B cell (primary cell): ENCODE data around the gene PAX6. TPM values are rescaled to one million over a fixed set of nuclear protein-coding genes. Genes with fewer than 3 reads are reported as not detected.

Experiments
- ATAC-seq: fragments of 200-7000 bp; cut with Tn5 transposase; one replicate; pipeline ENCODE4 v1.10.0; 2021; ENCODE audit warnings: low read depth, mild to moderate bottlenecking, moderate number of reproducible peaks, moderate library complexity
- CTCF ChIA-PET: fragments of 350-600 bp; sonication (Branson Sonifier 250); formaldehyde crosslinking; loops from one replicate; lab custom pipeline; 2021; ENCODE audit warnings: antibody characterized with exemption, inconsistent platforms; lab: Charles Lee
- POLR2A ChIA-PET: fragments of 350-600 bp; sonication (Branson Sonifier 250); formaldehyde crosslinking; loops from one replicate; lab custom pipeline; 2021; ENCODE audit warnings: antibody characterized with exemption; lab: Charles Lee
- DNase-seq: peaks from one replicate; pipeline ENCODE4 v3.0.0; 2013
- H2AFZ ChIP-seq: 2 replicates; pipeline ENCODE4 v1.6.1; 2012; ENCODE audit warnings: mild to moderate bottlenecking, low read depth, low read length; ENCODE audit not compliant: insufficient read depth, poor library complexity, severe bottlenecking
- H3K27ac ChIP-seq, 2 donors: 1 replicate in 1 of 2; 2 replicates in 1 of 2; pipeline ENCODE4 v1.5.1; 2012 to 2013; ENCODE audit warnings: low read length in 2 of 2, mild to moderate bottlenecking in 2 of 2, moderate library complexity in 1 of 2
- H3K27me3 ChIP-seq, 4 experiments: fragments of 200-600 bp in 1 of 4; sonication (generic) in 1 of 4; replicated peaks in 1 of 4; 1 replicate in 2 of 4; 2 replicates in 2 of 4; pipeline versions ENCODE4 v1.6.1 to v1.7.0; 2013 to 2016; ENCODE audit warnings: low read length in 3 of 4, mild to moderate bottlenecking in 2 of 4, mixed read lengths in 1 of 4, moderate library complexity in 1 of 4; ENCODE audit not compliant: insufficient read depth in 4 of 4, control insufficient read depth in 3 of 4; ENCODE audit errors: control extremely low read depth in 1 of 4
- H3K36me3 ChIP-seq, 2 experiments: replicated peaks in 1 of 2; 1 replicate in 1 of 2; 2 replicates in 1 of 2; pipeline versions ENCODE4 v1.6.1 to v1.7.1; 2013; ENCODE audit warnings: low read length in 1 of 2; ENCODE audit not compliant: insufficient read depth in 2 of 2, control insufficient read depth in 1 of 2; ENCODE audit errors: control extremely low read depth in 1 of 2, extremely low read depth in 1 of 2
- H3K4me1 ChIP-seq, 2 donors: fragments of 200-600 bp in 1 of 2; sonication (generic) in 1 of 2; 1 replicate in 1 of 2; 2 replicates in 1 of 2; pipeline versions ENCODE4 v1.5.1 to v1.6.1; 2013 to 2017; ENCODE audit warnings: low read length in 2 of 2; ENCODE audit not compliant: control insufficient read depth in 2 of 2, insufficient read depth in 2 of 2
- H3K4me2 ChIP-seq: replicated peaks from 2 replicates; pipeline ENCODE3; 2012; ENCODE audit warnings: mild to moderate bottlenecking, low read depth, low read length; ENCODE audit not compliant: poor library complexity, severe bottlenecking
- H3K4me3 ChIP-seq, 5 experiments: fragments of 200-600 bp in 1 of 5; sonication (generic) in 1 of 5; 1 replicate in 3 of 5; 2 replicates in 2 of 5; pipeline versions ENCODE4 v1.5.1 to v1.7.0; 2011 to 2016; ENCODE audit warnings: low read length in 4 of 5, mild to moderate bottlenecking in 4 of 5, low read depth in 2 of 5, control low read depth in 1 of 5, moderate library complexity in 1 of 5; ENCODE audit not compliant: insufficient read depth in 1 of 5; ENCODE audit errors: control extremely low read depth in 1 of 5, extremely low read depth in 1 of 5
- H3K79me2 ChIP-seq: fragments of 200-600 bp; sonication (generic); one replicate; pipeline ENCODE4 v1.6.0; 2016; ENCODE audit warnings: low read length; ENCODE audit not compliant: control insufficient read depth, insufficient read depth
- H3K9ac ChIP-seq: fragments of 200-600 bp; sonication (generic); 2 replicates; pipeline ENCODE4 v1.6.1; 2017; ENCODE audit warnings: mild to moderate bottlenecking, low read length, moderate library complexity
- H3K9me3 ChIP-seq, 3 donors: one replicate each; pipeline versions ENCODE4 v1.6.1 to v1.7.1; 2013; ENCODE audit warnings: low read length in 2 of 3; ENCODE audit not compliant: control insufficient read depth in 2 of 3, insufficient read depth in 1 of 3; ENCODE audit errors: control extremely low read depth in 1 of 3
- H4K20me1 ChIP-seq: 2 replicates; pipeline ENCODE4 v1.6.0; 2012; ENCODE audit warnings: mild to moderate bottlenecking, low read length; ENCODE audit not compliant: insufficient read depth, control insufficient read depth, poor library complexity, severe bottlenecking
- H3K27ac Mint-ChIP-seq: one replicate; pipeline ENCODE4 v1.8.0; 2021; ENCODE audit warnings: mixed read lengths
- H3K27me3 Mint-ChIP-seq: one replicate; pipeline ENCODE4 v1.8.0; 2021; ENCODE audit warnings: mixed read lengths
- H3K4me1 Mint-ChIP-seq: one replicate; pipeline ENCODE4 v1.8.0; 2021; ENCODE audit warnings: mixed read lengths
- H3K4me3 Mint-ChIP-seq: one replicate; pipeline ENCODE4 v1.8.0; 2021; ENCODE audit warnings: mixed read lengths
- H3K9me3 Mint-ChIP-seq: one replicate; pipeline ENCODE4 v1.8.0; 2022; ENCODE audit warnings: mixed read lengths; ENCODE audit not compliant: insufficient read depth
- EZH2 ChIP-seq: IDR thresholded peaks from 2 replicates; pipeline ENCODE4 v1.6.1; 2012; ENCODE audit warnings: borderline replicate concordance, low read depth, mild to moderate bottlenecking, moderate library complexity, low read length; ENCODE audit not compliant: insufficient read depth, poor library complexity, severe bottlenecking
- WGBS: methylation state at CpG from one replicate; pipeline ENCODE4 v1.1.5; 2013; ENCODE audit warnings: missing lambda C conversion rate; ENCODE audit not compliant: insufficient coverage; 5-methylcytosine and 5-hydroxymethylcytosine counted together
- intact Hi-C: fragments of 100-400 bp; cut with micrococcal nuclease; formaldehyde crosslinking; loops from one replicate; pipeline ENCODE4 v1.10.0; 2022
- polyA plus RNA-seq: library from polyadenylated mRNA; depleted of rRNA; stranded (reverse); fragments of >200 nt; gene quantifications from 2 replicates; pipeline ENCODE4 v1.2.3, GENCODE V29; 2012
- total RNA-seq, 2 donors: library from RNA; stranded (reverse); fragments of 120-200 nt in 1 of 2; gene quantifications; 1 replicate in 1 of 2; 2 replicates in 1 of 2; pipeline versions ENCODE4 v1.2.3 to v1.2.4, GENCODE V29; 2013 to 2022
- TF ChIP-seq, protein P1 (sequence below): fragments of 200-600 bp; IDR thresholded peaks from one replicate; pipeline ENCODE4 v1.8.0; 2022; ENCODE audit warnings: antibody characterized with exemption, mild to moderate bottlenecking

PAX6 gene
- total and polyA plus RNA-seq, 2 donors (not counting 1 experiment from before 2014, with no cell fraction given) = not detected

DNA sequence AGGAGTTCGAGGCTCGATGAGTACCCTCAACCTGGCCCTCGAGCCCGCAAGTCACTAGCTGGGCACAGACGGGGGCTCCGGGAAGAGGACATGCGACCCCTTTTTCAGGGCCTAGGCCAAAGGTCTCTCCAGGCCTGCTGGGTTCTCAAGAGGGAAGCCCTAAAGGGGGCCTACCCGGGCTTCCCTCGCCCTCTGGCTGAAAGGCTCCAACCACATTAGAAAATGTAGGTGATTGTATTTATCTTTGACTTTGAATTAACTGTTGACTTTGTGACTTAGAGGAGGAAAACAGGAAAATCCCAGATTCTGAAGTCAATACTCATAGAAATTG lies 7.3 kb upstream of the PAX6 start:
- TF ChIP-seq EZH2 = no peak
- TF ChIP-seq, protein P1, sequence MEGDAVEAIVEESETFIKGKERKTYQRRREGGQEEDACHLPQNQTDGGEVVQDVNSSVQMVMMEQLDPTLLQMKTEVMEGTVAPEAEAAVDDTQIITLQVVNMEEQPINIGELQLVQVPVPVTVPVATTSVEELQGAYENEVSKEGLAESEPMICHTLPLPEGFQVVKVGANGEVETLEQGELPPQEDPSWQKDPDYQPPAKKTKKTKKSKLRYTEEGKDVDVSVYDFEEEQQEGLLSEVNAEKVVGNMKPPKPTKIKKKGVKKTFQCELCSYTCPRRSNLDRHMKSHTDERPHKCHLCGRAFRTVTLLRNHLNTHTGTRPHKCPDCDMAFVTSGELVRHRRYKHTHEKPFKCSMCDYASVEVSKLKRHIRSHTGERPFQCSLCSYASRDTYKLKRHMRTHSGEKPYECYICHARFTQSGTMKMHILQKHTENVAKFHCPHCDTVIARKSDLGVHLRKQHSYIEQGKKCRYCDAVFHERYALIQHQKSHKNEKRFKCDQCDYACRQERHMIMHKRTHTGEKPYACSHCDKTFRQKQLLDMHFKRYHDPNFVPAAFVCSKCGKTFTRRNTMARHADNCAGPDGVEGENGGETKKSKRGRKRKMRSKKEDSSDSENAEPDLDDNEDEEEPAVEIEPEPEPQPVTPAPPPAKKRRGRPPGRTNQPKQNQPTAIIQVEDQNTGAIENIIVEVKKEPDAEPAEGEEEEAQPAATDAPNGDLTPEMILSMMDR = no peak
- H3K9me3 ChIP-seq = peaks cover 2 to 85% (median 8%) of the 10 kb centered on the region in 3 donors
- no peaks in the 10 kb centered on the region for H3K36me3 ChIP-seq
- no peak overlapping the region for H2AFZ ChIP-seq
- no peak overlapping the region for H3K27ac ChIP-seq
- intact Hi-C loops = no loop called here
- H3K4me2 ChIP-seq = no peak overlapping the region
- WGBS = 7% methylated on average over 7 of the region's 9 CpGs
- Mint-ChIP-seq H3K27ac (no peak overlapping the region), H3K27me3 (peaks cover 46% of the 10 kb centered on the region), H3K9me3 (no peaks in the 10 kb centered on the region), H3K4me1 (peaks cover 26% of the 10 kb centered on the region), H3K4me3 (peak overlapping the region; percentile 34)
- ChIA-PET CTCF (no interaction called here), POLR2A (no interaction called here)
- DNase-seq = peak; percentile 14
- H3K9ac ChIP-seq = no peak overlapping the region
- no peak for ATAC-seq
- no peaks in the 10 kb centered on the region for H3K79me2 ChIP-seq
- H4K20me1 ChIP-seq = no peaks in the 10 kb centered on the region
- H3K27me3 ChIP-seq = peaks cover 0 to 98% (median 86%) of the 10 kb centered on the region in 4 experiments
- H3K4me3 ChIP-seq = no peak overlapping the region
- H3K4me1 ChIP-seq = peaks cover 41 to 58% of the 10 kb centered on the region in 2 donors

DNA sequence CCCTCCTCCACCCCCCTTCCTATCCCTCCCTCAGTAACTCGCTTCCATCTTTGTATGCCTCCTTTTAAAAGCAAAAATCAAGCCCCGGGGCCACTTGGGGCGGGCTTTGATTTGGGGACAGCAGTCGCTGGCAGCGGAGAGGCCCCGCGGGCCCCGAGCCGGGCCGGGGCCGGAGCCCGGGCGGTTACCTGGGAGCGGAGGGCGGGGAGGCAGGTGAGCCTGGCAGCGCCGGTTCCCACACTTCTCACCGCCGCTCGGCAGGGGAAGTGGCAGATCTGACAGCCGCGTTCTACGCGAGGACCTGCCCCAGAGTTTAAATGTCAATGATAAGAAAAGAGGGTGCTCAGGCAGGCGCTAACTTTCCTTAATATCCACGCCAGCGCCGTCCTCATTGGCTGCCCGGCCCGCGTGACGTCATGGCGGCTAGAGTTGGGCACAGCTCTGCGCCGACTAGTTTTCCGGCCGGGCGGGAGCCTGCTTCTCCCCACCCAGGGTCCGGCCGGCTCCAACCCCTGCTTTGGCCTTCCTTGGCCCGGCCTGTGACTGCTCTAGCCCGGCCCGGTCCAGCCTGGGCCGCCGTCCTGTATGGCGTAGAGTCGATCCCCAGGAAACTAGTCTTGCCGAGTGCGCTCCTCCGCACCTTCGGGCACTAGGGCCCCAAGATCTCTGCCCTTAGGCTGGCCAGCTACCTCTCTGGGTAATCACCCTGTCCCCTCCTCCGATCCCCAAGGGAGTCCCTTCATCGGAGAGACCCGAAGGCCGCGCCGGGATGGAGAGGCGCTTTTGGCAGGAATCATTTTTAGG lies 6.7 kb upstream of the PAX6 start:
- ATAC-seq (no peak), DNase-seq (peak; percentile 36)
- Histone ChIP-seq H3K27ac (no peak overlapping the region), H3K4me2 (peak overlapping the region; percentile 63), H2AFZ (peak overlapping the region; percentile 22), H3K36me3 (no peaks in the 10 kb centered on the region), H3K4me1 (peaks cover 46 to 62% of the 10 kb centered on the region in 2 donors), H4K20me1 (no peaks in the 10 kb centered on the region), H3K9ac (no peak overlapping the region), H3K27me3 (peaks cover 0 to 98% (median 84%) of the 10 kb centered on the region in 4 experiments), H3K9me3 (peaks cover 2 to 84% (median 8%) of the 10 kb centered on the region in 3 donors), H3K4me3 (no peak overlapping the region), H3K79me2 (no peaks in the 10 kb centered on the region)
- 12% methylated on average over 57 of the region's 58 CpGs for WGBS
- CTCF ChIA-PET = no interaction called here
- intact Hi-C loops = no loop called here
- peak overlapping the region; percentile 71 for H3K4me3 Mint-ChIP-seq
- H3K27ac Mint-ChIP-seq = no peak overlapping the region
- no peak for TF ChIP-seq EZH2
- TF ChIP-seq, protein P1 = no peak
- no peaks in the 10 kb centered on the region for H3K9me3 Mint-ChIP-seq
- peaks cover 28% of the 10 kb centered on the region for H3K4me1 Mint-ChIP-seq
- peaks cover 41% of the 10 kb centered on the region for H3K27me3 Mint-ChIP-seq
- POLR2A ChIA-PET = no interaction called here
